HUES64 (cell line): ENCODE measurements around the gene DBN1.
A peak's percentile ranks its signal among the peaks of the same experiment; 100 is the strongest.

ENCODE experiments used
- H3K27ac ChIP-seq: 2 replicates; pipeline ENCODE4 v1.7.0; 2013; ENCODE audit warnings: low read depth, low read length, inconsistent platforms
- H3K27me3 ChIP-seq: 2 replicates; pipeline ENCODE4 v1.6.1; 2013; ENCODE audit warnings: mild to moderate bottlenecking, low read length; ENCODE audit not compliant: insufficient read depth
- H3K36me3 ChIP-seq: 2 replicates; pipeline ENCODE4 v1.6.1; 2013; ENCODE audit warnings: mild to moderate bottlenecking, low read length; ENCODE audit not compliant: insufficient read depth
- H3K4me1 ChIP-seq: 2 replicates; pipeline ENCODE4 v1.6.1; 2013; ENCODE audit warnings: mild to moderate bottlenecking, low read length, moderate library complexity; ENCODE audit not compliant: insufficient read depth
- H3K4me3 ChIP-seq: 2 replicates; pipeline ENCODE4 v1.5.1; 2013; ENCODE audit warnings: mild to moderate bottlenecking, low read length, moderate library complexity
- H3K9ac ChIP-seq: 2 replicates; pipeline ENCODE4 v1.6.1; 2013; ENCODE audit warnings: mild to moderate bottlenecking, low read depth, low read length
- H3K9me3 ChIP-seq: 2 replicates; pipeline ENCODE4 v1.6.1; 2013; ENCODE audit warnings: low read depth, low read length; ENCODE audit not compliant: insufficient read depth
- WGBS: fragments of 150-250, 120-280 bp; methylation state at CpG from one replicate; pipeline ENCODE4 v1.1.7; 2013; ENCODE audit warnings: missing lambda C conversion rate; 5-methylcytosine and 5-hydroxymethylcytosine counted together

Gene DBN1

GRCh38 chr5:177429248-177430040 is 44.0 kb downstream of the DBN1 start:
- no peak overlapping the region for H3K27ac ChIP-seq
- 85% methylated on average over 6 of the region's 6 CpGs for WGBS
- no peak overlapping the region for H3K9ac ChIP-seq
- H3K4me3 ChIP-seq = no peak overlapping the region
- H3K27me3 ChIP-seq = no peaks in the 10 kb centered on the region
- peaks cover 34% of the 10 kb centered on the region for H3K36me3 ChIP-seq
- H3K4me1 ChIP-seq = peaks cover 15% of the 10 kb centered on the region
- no peaks in the 10 kb centered on the region for H3K9me3 ChIP-seq

DNA sequence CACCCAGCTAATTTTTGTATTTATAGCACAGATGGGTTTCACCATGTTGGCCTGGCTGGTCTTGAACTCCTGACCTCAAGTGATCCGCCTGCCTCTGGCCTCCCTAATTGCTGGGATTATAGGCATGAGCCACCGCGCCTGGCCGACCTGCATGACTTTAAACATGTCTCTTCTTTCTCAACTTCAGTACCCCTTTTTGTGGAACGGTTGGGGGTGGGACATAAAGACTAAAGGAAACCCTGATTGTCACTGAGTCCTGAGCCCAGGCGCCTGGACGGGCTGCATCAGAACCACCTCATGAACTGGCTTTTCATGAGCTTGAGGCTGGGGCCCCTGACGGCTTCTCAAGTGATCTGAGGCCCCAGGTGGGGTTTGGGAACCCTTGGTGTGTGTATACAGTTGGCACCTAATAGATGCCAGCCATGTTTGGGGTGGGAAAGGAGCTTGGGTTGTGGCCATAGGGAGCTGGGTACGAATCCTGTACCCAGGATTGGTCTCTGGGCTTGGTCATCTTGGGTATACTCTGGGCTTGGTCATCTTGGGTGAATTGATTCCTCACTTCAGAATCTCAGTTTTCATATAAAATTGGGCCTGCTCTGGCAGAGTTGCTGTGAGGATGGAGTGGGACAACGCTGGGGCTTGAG is 44.7 kb downstream of the DBN1 start:
- Histone ChIP-seq H3K9me3 (no peaks in the 10 kb centered on the region), H3K27ac (no peak overlapping the region), H3K9ac (no peak overlapping the region), H3K4me3 (no peak overlapping the region), H3K36me3 (peaks cover 26% of the 10 kb centered on the region), H3K27me3 (no peaks in the 10 kb centered on the region), H3K4me1 (peaks cover 15% of the 10 kb centered on the region)
- WGBS = 93% methylated on average over 9 of the region's 10 CpGs

GRCh38 chr5:177427919-177428573 is 45.4 kb downstream of the DBN1 start:
- Histone ChIP-seq H3K9ac (peak overlapping the region; percentile 96; the same call in 1 of the 2 replicates), H3K4me3 (peak overlapping the region; percentile 87; the same call in 1 of the 2 replicates), H3K36me3 (peaks cover 21% of the 10 kb centered on the region), H3K9me3 (no peaks in the 10 kb centered on the region), H3K4me1 (peaks cover 15% of the 10 kb centered on the region), H3K27ac (no peak overlapping the region), H3K27me3 (no peaks in the 10 kb centered on the region)
- WGBS = 89% methylated on average over 11 of the region's 11 CpGs

DNA sequence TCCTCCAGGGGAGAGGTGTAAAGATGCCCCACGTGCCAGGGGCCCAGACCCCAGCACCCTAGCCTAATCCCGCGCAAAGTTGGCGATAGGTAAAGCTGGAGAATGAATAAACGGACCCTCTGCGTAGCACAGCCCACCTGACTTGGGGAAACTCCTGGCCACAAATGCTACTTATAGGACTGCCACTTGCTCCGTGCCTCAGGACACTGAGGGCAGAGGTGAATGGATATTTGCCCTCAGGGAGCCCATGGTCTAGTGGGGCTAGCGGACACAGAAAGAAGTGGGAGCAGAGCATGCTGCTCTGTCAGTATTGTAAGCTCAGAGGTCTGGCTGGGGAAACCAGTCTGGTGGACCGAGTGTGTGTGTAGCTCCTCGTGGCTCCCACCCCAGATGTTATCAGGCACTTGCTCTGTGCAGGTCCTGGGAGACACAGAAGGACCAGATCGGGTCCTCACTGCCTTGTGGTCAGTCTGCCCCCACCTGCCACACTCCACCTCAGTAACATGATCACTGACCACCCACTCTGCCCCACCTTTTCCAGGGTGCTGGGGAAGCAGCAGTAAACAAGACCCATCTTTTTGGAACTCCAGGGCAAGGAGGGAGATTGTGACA is 46.1 kb downstream of the DBN1 start:
- Histone ChIP-seq H3K36me3 (peaks cover 13% of the 10 kb centered on the region), H3K4me1 (peaks cover 15% of the 10 kb centered on the region)

DNA sequence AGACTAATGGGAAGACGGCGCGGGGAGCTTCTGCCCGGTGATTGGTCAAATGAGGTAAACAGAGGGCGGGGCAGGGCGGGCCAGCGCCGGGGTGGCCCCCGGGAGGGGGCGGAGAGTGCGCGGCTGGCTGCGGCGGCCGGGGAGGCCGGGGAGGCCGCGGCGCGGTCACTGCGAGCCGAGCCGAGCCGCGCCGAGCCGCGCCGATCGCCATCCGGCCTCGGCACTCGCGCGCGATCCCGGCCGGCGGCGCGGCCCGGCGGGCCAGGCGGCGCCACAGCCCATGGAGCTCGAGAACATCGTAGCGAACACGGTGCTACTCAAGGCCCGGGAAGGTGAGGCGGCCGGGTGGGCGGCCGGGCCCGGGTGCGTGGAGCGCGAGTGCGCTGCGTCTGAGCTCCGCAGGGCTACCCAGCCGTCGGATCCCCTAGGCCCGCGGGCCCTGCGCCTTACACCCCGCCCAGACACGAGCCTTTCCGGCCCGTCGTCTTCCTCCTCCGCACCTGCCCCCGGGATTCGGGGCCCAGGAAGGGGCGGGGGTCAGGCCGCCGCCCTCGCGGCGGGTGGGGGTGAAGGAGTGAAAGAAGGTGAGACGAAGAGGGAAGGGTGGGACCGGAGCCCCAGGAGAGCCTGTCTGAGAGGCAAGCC is 46.7 kb downstream of the DBN1 start, which contains the start of gene GRK6:
Gene GRK6 (plus strand): TSS at position 111 of the 645 bp plus-strand sequence. CDS start 170 bp downstream, at position 281.
- no peaks in the 10 kb centered on the region for H3K9me3 ChIP-seq
- under 1% methylated on average over 82 of the region's 82 CpGs for WGBS
- H3K27ac ChIP-seq = peak within 1 kb of the TSS; percentile 99
- H3K27me3 ChIP-seq = no peaks in the 10 kb centered on the region
- H3K4me1 ChIP-seq = peaks cover 15% of the 10 kb centered on the region
- H3K36me3 ChIP-seq = peaks cover 8% of the 10 kb centered on the region
- peak within 1 kb of the TSS; percentile 96 for H3K9ac ChIP-seq
- H3K4me3 ChIP-seq = peak within 1 kb of the TSS; percentile 87

More for the DNA sequence above, 46.1 kb downstream of the DBN1 start:
- H3K9me3 ChIP-seq = no peaks in the 10 kb centered on the region
- peak overlapping the region; percentile 87 for H3K4me3 ChIP-seq
- H3K9ac ChIP-seq = peak overlapping the region; percentile 96
- WGBS = 27% methylated on average over 11 of the region's 11 CpGs
- H3K27ac ChIP-seq = peak overlapping the region; percentile 85
- H3K27me3 ChIP-seq = no peaks in the 10 kb centered on the region

- under 1% methylated on average over 52 of the region's 52 CpGs for WGBS
These were observed 47.5 kb downstream of the DBN1 start for GRCh38 chr5:177425801-177426565.

DNA sequence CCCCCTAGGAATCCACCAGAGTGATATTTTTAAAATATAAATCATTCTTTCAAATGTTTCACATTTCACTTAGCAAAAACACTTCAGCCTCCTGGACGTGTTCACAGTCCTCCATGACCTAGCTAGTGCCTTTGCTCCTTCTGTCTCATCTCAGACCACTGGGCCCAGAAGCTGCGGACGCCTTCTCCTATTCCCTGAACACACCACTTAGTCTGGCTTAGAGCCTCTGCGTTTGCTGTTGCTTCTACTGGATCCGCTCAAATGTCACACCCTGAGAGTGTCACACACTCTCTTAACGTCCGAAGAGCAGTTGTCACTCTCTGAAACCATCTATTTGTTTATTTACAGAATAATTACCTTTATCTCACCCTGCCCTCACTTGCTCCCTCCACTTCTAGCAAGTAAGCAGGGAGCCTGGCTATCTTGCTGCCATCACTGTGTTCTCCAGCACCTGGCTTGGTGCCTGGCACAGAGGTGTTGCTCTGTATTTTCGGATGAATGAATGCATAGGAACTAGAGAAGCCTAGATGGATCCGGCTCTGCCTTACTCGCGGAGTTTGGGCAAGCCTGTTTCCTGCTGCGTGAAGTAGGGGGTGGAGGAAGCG is 48.1 kb downstream of the DBN1 start:
- H3K27me3 ChIP-seq = no peaks in the 10 kb centered on the region
- WGBS = 55% methylated on average over 13 of the region's 13 CpGs
- no peaks in the 10 kb centered on the region for H3K36me3 ChIP-seq
- H3K9ac ChIP-seq = peak overlapping the region; percentile 78
- H3K4me3 ChIP-seq = peak overlapping the region; percentile 70
- no peaks in the 10 kb centered on the region for H3K9me3 ChIP-seq
- H3K4me1 ChIP-seq = peaks cover 15% of the 10 kb centered on the region
- H3K27ac ChIP-seq = peak overlapping the region; percentile 99

More at GRCh38 chr5:177425801-177426565, 47.5 kb downstream of the DBN1 start:
- Histone ChIP-seq H3K27me3 (no peaks in the 10 kb centered on the region), H3K36me3 (peaks cover 1% of the 10 kb centered on the region; the same call in 1 of the 2 replicates), H3K27ac (peak overlapping the region; percentile 99), H3K9ac (peak overlapping the region; percentile 78), H3K4me1 (peaks cover 15% of the 10 kb centered on the region), H3K9me3 (no peaks in the 10 kb centered on the region), H3K4me3 (peak overlapping the region; percentile 70)

GRCh38 chr5:177423671-177424070 is 49.8 kb downstream of the DBN1 start:
- 83% methylated on average over 2 of the region's 2 CpGs for WGBS
- H3K36me3 ChIP-seq = no peaks in the 10 kb centered on the region
- no peak overlapping the region for H3K9ac ChIP-seq
- H3K4me3 ChIP-seq = no peak overlapping the region
- no peaks in the 10 kb centered on the region for H3K27me3 ChIP-seq
- H3K27ac ChIP-seq = no peak overlapping the region
- no peaks in the 10 kb centered on the region for H3K9me3 ChIP-seq
- H3K4me1 ChIP-seq = peaks cover 15% of the 10 kb centered on the region

DNA sequence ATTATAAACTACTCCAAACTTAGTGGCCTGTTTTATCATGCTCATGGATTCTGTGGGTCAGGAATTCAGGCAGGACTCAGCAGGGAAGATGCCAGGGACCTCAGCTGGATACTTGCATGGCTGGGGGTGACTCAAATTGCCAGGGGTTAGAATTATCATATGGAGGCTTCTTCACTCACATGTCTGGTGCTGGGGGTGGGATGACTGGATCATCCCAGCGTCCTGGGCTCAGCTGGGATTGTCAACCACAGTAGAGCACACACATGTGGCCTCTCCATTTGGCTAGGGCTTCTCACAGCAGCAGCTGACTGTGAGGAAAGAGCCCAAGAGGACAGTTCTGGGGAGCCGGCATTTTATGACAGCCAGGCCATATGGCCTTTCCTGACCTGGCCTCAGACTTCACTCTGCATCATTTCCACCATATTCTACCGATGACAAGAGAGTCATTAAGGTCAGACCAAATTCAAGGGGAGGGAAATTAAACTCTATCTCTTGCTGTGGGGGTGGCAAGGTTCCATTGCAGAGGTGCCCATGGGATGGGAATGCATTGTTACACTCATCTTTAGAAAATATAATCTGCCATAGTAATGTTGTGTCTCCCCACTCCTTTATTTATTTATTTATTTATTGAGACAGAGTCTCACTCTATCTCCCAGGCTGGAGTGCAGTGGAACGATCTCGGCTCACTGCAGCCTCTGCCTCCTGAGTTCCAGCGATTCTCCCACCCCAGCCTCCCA is 52.2 kb downstream of the DBN1 start:
- 84% methylated on average over 6 of the region's 6 CpGs for WGBS
- no peak overlapping the region for H3K4me3 ChIP-seq
- H3K36me3 ChIP-seq = no peaks in the 10 kb centered on the region
- H3K9me3 ChIP-seq = no peaks in the 10 kb centered on the region
- no peak overlapping the region for H3K27ac ChIP-seq
- no peak overlapping the region; the same call in 1 of the 2 replicates for H3K9ac ChIP-seq
- no peaks in the 10 kb centered on the region for H3K27me3 ChIP-seq
- H3K4me1 ChIP-seq = peaks cover 4% of the 10 kb centered on the region; the same call in 1 of the 2 replicates
